SH-SY5Y (cell line): ENCODE results near the gene MEIKIN.

Experiments
- GATA2 ChIP-seq: IDR thresholded peaks from 2 replicates; pipeline ENCODE4 v1.6.1; 2011; ENCODE audit warnings: mild to moderate bottlenecking, low read depth, low read length
- GATA3 ChIP-seq: IDR thresholded peaks from 2 replicates; pipeline ENCODE4 v1.6.1; 2011; ENCODE audit warnings: low read depth, mild to moderate bottlenecking, low read length, moderate library complexity

DNA sequence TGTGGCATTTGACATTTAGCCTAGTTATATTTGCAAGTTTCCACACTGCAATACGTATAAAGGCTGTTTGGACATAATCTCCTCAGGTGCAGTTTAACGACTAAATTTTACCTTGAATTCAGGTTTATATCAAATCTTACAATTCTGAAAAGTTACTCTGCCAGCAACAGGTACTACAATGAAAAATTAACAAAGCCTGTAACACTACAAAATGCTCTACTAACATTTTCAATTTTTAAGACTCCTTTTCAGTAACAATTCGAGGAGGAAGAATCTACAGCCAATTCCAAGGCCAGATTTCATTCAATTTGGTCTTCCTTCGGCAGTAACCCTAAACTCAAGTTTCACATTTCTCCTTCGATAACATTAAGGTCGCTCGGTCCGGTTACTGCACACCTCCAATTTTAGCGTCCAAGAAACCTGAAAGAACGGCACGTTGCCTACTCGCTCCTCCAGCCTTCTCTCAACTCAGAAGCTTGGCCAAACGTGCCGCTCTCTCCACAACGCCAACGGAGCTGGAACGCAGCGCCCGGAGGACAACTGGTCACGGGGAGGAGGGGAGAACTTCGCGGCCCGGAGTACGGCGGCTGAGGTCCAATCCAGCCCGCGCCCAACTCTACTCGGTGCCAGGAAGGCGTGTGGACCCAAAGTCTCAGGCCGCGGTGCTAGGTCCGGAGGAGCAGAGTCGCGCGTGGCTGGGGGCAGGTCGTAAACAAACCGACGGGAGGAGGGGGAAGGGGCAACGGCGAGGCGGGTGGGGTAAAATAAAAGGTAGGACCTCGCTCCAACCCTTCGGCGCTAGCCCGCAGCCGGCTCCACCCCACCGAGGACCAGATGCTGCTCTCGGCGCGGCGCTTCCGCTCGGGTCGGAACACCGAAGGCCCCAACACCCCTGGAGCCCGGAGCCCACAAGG, 149.3 kb downstream of the MEIKIN start:
- TF ChIP-seq GATA2 (no peak), GATA3 (no peak)
